WTC11 (cell line): ENCODE data around the gene STAB2. TPM values are rescaled to one million over a fixed set of nuclear protein-coding genes. Genes with fewer than 3 reads are reported as not detected.

Experiments used
- ATAC-seq: fragments of 200-7000 bp; cut with Tn5 transposase; 2 replicates; pipeline ENCODE4 v1.10.0; 2021; ENCODE audit warnings: mild to moderate bottlenecking, moderate library complexity
- CTCF ChIA-PET: fragments of 300-600 bp; sonication (Branson Sonifier 250); formaldehyde crosslinking; loops from one replicate; lab custom pipeline; 2021; ENCODE audit warnings: antibody characterized with exemption; lab: Charles Lee
- POLR2A ChIA-PET: fragments of 350-600 bp; sonication (Branson Sonifier 250); formaldehyde crosslinking; loops from one replicate; lab custom pipeline; 2021; ENCODE audit warnings: antibody characterized with exemption; lab: Charles Lee
- DNase-seq: peaks from one replicate; pipeline ENCODE4 v3.0.0; 2021; ENCODE audit warnings: low spot score
- H3K27ac Mint-ChIP-seq: 2 replicates; pipeline ENCODE4 v1.8.0; 2021; ENCODE audit warnings: mixed read lengths
- H3K27me3 Mint-ChIP-seq: 2 replicates; pipeline ENCODE4 v1.8.0; 2021; ENCODE audit warnings: low read depth, mild to moderate bottlenecking, moderate library complexity, mixed read lengths
- H3K36me3 Mint-ChIP-seq: 2 replicates; pipeline ENCODE4 v1.8.0; 2021; ENCODE audit warnings: mixed read lengths
- H3K4me1 Mint-ChIP-seq: 2 replicates; pipeline ENCODE4 v1.8.0; 2022; ENCODE audit warnings: mixed read lengths
- H3K4me3 Mint-ChIP-seq: 2 replicates; pipeline ENCODE4 v1.8.0; 2021; ENCODE audit warnings: mild to moderate bottlenecking, moderate library complexity, mixed read lengths
- H3K9me3 Mint-ChIP-seq: 2 replicates; pipeline ENCODE4 v1.8.0; 2021; ENCODE audit warnings: mixed read lengths
- ARID4B ChIP-seq: sonication (generic); formaldehyde crosslinking; IDR thresholded peaks from 2 replicates; pipeline ENCODE4 v1.8.0; 2023; ENCODE audit warnings: missing genetic modification reagents, mild to moderate bottlenecking, borderline replicate concordance
- CREB1 ChIP-seq: sonication (generic); formaldehyde crosslinking; IDR thresholded peaks from 2 replicates; pipeline ENCODE4 v1.8.0; 2023; ENCODE audit warnings: mild to moderate bottlenecking, missing genetic modification reagents
- CREM ChIP-seq: sonication (generic); formaldehyde crosslinking; IDR thresholded peaks from 2 replicates; pipeline ENCODE4 v1.8.1; 2022; ENCODE audit warnings: mild to moderate bottlenecking, missing genetic modification reagents, moderate library complexity
- FOXK1 ChIP-seq: sonication (generic); formaldehyde crosslinking; IDR thresholded peaks from 2 replicates; pipeline ENCODE4 v1.8.0; 2022; ENCODE audit warnings: mild to moderate bottlenecking, moderate library complexity, missing genetic modification reagents
- JAZF1 ChIP-seq: fragments of 250-450 bp; sonication (Bioruptor Pico); IDR thresholded peaks from 2 replicates; pipeline ENCODE4 v1.9.0; 2021; ENCODE audit warnings: moderate library complexity, mild to moderate bottlenecking, inconsistent platforms
- JUN ChIP-seq: sonication (generic); formaldehyde crosslinking; IDR thresholded peaks from 2 replicates; pipeline ENCODE4 v1.8.0; 2023; ENCODE audit warnings: mild to moderate bottlenecking, missing genetic modification reagents
- KAT7 ChIP-seq: sonication (generic); formaldehyde crosslinking; IDR thresholded peaks from 2 replicates; pipeline ENCODE4 v1.8.1; 2023; ENCODE audit warnings: missing genetic modification reagents, mild to moderate bottlenecking, borderline replicate concordance
- NFATC4 ChIP-seq: fragments of 250-450 bp; sonication (Bioruptor Pico); IDR thresholded peaks from 2 replicates; pipeline ENCODE4 v1.9.0; 2021; ENCODE audit warnings: mild to moderate bottlenecking
- NFE2L1 ChIP-seq: sonication (generic); formaldehyde crosslinking; IDR thresholded peaks from 2 replicates; pipeline ENCODE4 v1.8.1; 2023; ENCODE audit warnings: missing genetic modification reagents
- NR3C1 ChIP-seq: sonication (generic); formaldehyde crosslinking; conservative IDR thresholded peaks from 2 replicates; pipeline ENCODE4 v1.8.1; 2023; ENCODE audit warnings: low read depth, mild to moderate bottlenecking, missing genetic modification reagents
- SOX15 ChIP-seq: fragments of 250-450 bp; sonication (Bioruptor Pico); IDR thresholded peaks from 2 replicates; pipeline ENCODE4 v1.9.0; 2021; ENCODE audit warnings: mild to moderate bottlenecking
- TEAD1 ChIP-seq: sonication (generic); formaldehyde crosslinking; IDR thresholded peaks from 2 replicates; pipeline ENCODE4 v1.8.0; 2022; ENCODE audit warnings: mild to moderate bottlenecking, missing genetic modification reagents
- ZBTB43 ChIP-seq: sonication (generic); formaldehyde crosslinking; IDR thresholded peaks from 2 replicates; pipeline ENCODE4 v1.8.1; 2023; ENCODE audit warnings: mild to moderate bottlenecking, missing genetic modification reagents
- ZNF138 ChIP-seq: sonication (generic); formaldehyde crosslinking; conservative IDR thresholded peaks from 2 replicates; pipeline ENCODE4 v1.8.1; 2022; ENCODE audit warnings: mild to moderate bottlenecking, moderate library complexity, missing genetic modification reagents
- ZNF232 ChIP-seq: sonication (generic); formaldehyde crosslinking; IDR thresholded peaks from 2 replicates; pipeline ENCODE4 v1.8.0; 2022; ENCODE audit warnings: mild to moderate bottlenecking, missing genetic modification reagents
- ZNF425 ChIP-seq: fragments of 250-450 bp; sonication (Bioruptor Pico); conservative IDR thresholded peaks from 2 replicates; pipeline ENCODE4 v1.9.0; 2021; ENCODE audit warnings: mild to moderate bottlenecking
- total RNA-seq: library from RNA; stranded (reverse); gene quantifications from 3 replicates; pipeline ENCODE4 v1.2.3, GENCODE V29; 2021
- TF ChIP-seq, protein P1 (sequence below): sonication (generic); formaldehyde crosslinking; IDR thresholded peaks from 2 replicates; pipeline ENCODE4 v1.8.0; 2023; ENCODE audit warnings: missing genetic modification reagents
- TF ChIP-seq, protein P2 (sequence below): sonication (generic); formaldehyde crosslinking; IDR thresholded peaks from 2 replicates; pipeline ENCODE4 v1.8.1; 2022; ENCODE audit warnings: mild to moderate bottlenecking, missing genetic modification reagents, moderate library complexity, borderline replicate concordance
- TF ChIP-seq, protein P3 (sequence below): sonication (generic); formaldehyde crosslinking; IDR thresholded peaks from 2 replicates; pipeline ENCODE4 v1.8.0; 2022; ENCODE audit warnings: mild to moderate bottlenecking, missing genetic modification reagents
- TF ChIP-seq, protein P4 (sequence below): sonication (generic); formaldehyde crosslinking; IDR thresholded peaks from 2 replicates; pipeline ENCODE4 v1.8.1; 2022; ENCODE audit warnings: low read depth, missing genetic modification reagents, borderline replicate concordance

The STAB2 gene
- total RNA-seq, 1 experiment from 2014 or later = 0.48 TPM

- H3K4me1 Mint-ChIP-seq = no peaks in the 10 kb centered on the region
- POLR2A ChIA-PET = no interaction called here
- no peak overlapping the region for H3K4me3 Mint-ChIP-seq
- H3K27me3 Mint-ChIP-seq = no peaks in the 10 kb centered on the region
- no peak for TF ChIP-seq TEAD1
- no peak for TF ChIP-seq ZNF425 (CRISPR knock-in tag)
- TF ChIP-seq JUN (CRISPR knock-in tag) = no peak
- TF ChIP-seq NFATC4 (CRISPR knock-in tag) = no peak
- no peak for TF ChIP-seq JAZF1
- no peak for TF ChIP-seq NR3C1 (CRISPR knock-in tag)
- no peak for TF ChIP-seq ZNF138 (CRISPR knock-in tag)
- TF ChIP-seq, protein P1, sequence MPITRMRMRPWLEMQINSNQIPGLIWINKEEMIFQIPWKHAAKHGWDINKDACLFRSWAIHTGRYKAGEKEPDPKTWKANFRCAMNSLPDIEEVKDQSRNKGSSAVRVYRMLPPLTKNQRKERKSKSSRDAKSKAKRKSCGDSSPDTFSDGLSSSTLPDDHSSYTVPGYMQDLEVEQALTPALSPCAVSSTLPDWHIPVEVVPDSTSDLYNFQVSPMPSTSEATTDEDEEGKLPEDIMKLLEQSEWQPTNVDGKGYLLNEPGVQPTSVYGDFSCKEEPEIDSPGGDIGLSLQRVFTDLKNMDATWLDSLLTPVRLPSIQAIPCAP = no peak
- CTCF ChIA-PET = interaction anchor here (1.1 kb wide), 1 partner anchor 12 kb away, joined by 8 read pairs; no protein-coding TSS in a partner anchor
- H3K36me3 Mint-ChIP-seq = peaks cover 5% of the 10 kb centered on the region; the same call in 1 of the 2 replicates
- DNase-seq (no peak), ATAC-seq (no peak)
- H3K9me3 Mint-ChIP-seq = peaks cover 20% of the 10 kb centered on the region
- H3K27ac Mint-ChIP-seq = no peak overlapping the region
Measured at GRCh38 chr12:103645202-103645601, 58.1 kb downstream of the STAB2 start.

- ChIA-PET CTCF (no interaction called here), POLR2A (no interaction called here)
- ATAC-seq = no peak
- Mint-ChIP-seq H3K4me1 (no peaks in the 10 kb centered on the region), H3K36me3 (peaks cover 5% of the 10 kb centered on the region; the same call in 1 of the 2 replicates), H3K9me3 (peaks cover 8% of the 10 kb centered on the region), H3K4me3 (no peak overlapping the region), H3K27me3 (no peaks in the 10 kb centered on the region), H3K27ac (no peak overlapping the region)
- DNase-seq = no peak
- no peak for TF ChIP-seq FOXK1
- TF ChIP-seq, protein P1 = no peak
- no peak for TF ChIP-seq CREB1 (CRISPR knock-in tag)
- TF ChIP-seq ZNF232 = no peak
- no peak for TF ChIP-seq SOX15 (CRISPR knock-in tag)
- TF ChIP-seq ARID4B = no peak
- TF ChIP-seq CREM (CRISPR knock-in tag) = no peak
- TF ChIP-seq, protein P2, sequence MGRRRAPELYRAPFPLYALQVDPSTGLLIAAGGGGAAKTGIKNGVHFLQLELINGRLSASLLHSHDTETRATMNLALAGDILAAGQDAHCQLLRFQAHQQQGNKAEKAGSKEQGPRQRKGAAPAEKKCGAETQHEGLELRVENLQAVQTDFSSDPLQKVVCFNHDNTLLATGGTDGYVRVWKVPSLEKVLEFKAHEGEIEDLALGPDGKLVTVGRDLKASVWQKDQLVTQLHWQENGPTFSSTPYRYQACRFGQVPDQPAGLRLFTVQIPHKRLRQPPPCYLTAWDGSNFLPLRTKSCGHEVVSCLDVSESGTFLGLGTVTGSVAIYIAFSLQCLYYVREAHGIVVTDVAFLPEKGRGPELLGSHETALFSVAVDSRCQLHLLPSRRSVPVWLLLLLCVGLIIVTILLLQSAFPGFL = no peak
- no peak for TF ChIP-seq KAT7 (CRISPR knock-in tag)
- TF ChIP-seq, protein P3, sequence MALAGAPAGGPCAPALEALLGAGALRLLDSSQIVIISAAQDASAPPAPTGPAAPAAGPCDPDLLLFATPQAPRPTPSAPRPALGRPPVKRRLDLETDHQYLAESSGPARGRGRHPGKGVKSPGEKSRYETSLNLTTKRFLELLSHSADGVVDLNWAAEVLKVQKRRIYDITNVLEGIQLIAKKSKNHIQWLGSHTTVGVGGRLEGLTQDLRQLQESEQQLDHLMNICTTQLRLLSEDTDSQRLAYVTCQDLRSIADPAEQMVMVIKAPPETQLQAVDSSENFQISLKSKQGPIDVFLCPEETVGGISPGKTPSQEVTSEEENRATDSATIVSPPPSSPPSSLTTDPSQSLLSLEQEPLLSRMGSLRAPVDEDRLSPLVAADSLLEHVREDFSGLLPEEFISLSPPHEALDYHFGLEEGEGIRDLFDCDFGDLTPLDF (CRISPR knock-in tag) = no peak
- TF ChIP-seq, protein P4, sequence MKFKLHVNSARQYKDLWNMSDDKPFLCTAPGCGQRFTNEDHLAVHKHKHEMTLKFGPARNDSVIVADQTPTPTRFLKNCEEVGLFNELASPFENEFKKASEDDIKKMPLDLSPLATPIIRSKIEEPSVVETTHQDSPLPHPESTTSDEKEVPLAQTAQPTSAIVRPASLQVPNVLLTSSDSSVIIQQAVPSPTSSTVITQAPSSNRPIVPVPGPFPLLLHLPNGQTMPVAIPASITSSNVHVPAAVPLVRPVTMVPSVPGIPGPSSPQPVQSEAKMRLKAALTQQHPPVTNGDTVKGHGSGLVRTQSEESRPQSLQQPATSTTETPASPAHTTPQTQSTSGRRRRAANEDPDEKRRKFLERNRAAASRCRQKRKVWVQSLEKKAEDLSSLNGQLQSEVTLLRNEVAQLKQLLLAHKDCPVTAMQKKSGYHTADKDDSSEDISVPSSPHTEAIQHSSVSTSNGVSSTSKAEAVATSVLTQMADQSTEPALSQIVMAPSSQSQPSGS (CRISPR knock-in tag) = no peak
- TF ChIP-seq NFE2L1 (CRISPR knock-in tag) = no peak
- no peak for TF ChIP-seq ZBTB43 (CRISPR knock-in tag)
Measured at GRCh38 chr12:103647267-103647666, 60.2 kb downstream of the STAB2 start.
